ENCODE measurements around the gene STYX. TPM values are rescaled to one million over a fixed set of nuclear protein-coding genes. Genes with fewer than 3 reads are reported as not detected.

STYX gene
- polyA plus RNA-seq, 1 of the 3 experiments (the other 2 are of a cell fraction): 3.5 TPM

DNA sequence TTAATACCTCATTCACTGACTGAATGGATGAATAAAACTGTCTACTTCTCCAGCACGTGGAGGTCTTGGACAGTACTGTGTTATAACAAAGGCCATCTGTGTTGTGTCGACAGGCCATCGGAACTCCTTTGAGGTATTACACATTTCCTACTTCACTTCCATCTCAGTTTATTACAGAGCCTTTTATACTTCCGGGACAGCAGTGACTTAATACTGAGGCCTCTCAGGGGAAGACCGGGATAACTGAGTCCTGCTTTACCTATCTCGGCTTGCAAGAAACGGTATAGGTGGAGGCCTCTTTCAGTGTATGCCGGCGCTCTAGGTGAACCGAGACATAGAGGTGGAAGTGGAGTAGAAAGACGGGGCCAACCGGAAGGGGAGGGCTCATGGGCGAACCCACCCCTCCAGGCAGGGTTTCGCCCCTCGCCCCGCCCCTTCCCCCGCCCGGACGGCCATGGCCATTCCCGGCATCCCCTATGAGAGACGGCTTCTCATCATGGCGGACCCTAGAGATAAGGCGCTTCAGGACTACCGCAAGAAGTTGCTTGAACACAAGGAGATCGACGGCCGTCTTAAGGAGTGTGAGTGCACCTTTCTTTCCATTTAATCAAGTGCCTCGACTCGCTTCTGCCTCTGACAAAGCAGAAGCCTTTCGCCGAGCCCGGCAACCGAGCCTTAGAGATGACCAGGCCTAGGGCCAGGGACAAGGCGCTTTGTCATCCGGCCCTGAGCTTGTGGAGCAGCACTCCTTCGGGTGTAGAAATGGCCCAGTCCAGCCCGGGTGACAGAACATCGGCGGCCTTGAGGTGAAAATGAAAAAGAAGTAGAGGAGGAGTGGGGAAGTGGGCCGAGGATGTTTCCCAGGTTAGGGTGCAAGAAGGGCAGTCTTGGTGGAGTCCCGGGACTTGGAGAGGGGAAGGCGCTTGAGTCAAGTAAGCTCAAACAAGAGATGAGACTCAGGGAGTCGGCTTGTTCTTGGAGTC is 23.0 kb upstream of the STYX start, which contains the start of gene PSMC6 (continued):
- peak; percentile 92 for TF ChIP-seq MXI1 (IDR thresholded peaks at IDR 0.05; ENCODE audit: low read depth, low read length)
- TF ChIP-seq NRF1 (IDR thresholded peaks at IDR 0.05; ENCODE audit: low read depth, low read length): no peak
- peak; percentile 99 for TF ChIP-seq POLR2AphosphoS5 (IDR thresholded peaks at IDR 0.05; ENCODE audit: low read depth, low read length)
- TF ChIP-seq, protein P1, sequence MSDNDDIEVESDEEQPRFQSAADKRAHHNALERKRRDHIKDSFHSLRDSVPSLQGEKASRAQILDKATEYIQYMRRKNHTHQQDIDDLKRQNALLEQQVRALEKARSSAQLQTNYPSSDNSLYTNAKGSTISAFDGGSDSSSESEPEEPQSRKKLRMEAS (IDR thresholded peaks at IDR 0.05; ENCODE audit: low read depth): no peak
- no peak for TF ChIP-seq JUND (IDR thresholded peaks at IDR 0.05)
- 0 out of 2 replicates have a peak, but pooled peaks have one; percentile 18 for TF ChIP-seq SIN3A (IDR thresholded peaks at IDR 0.05; ENCODE audit: borderline replicate concordance, low read depth, low read length)
- no peak; the same call in 1 of the 2 replicates for TF ChIP-seq GATA2 (CRISPR knock-in tag; IDR thresholded peaks at IDR 0.05)
- no peak for TF ChIP-seq SMC3 (IDR thresholded peaks at IDR 0.05; ENCODE audit: low read depth, low read length)
- no peak for TF ChIP-seq MEF2A (IDR thresholded peaks at IDR 0.05; ENCODE audit: borderline replicate concordance, low read depth)
- TF ChIP-seq, protein P2, sequence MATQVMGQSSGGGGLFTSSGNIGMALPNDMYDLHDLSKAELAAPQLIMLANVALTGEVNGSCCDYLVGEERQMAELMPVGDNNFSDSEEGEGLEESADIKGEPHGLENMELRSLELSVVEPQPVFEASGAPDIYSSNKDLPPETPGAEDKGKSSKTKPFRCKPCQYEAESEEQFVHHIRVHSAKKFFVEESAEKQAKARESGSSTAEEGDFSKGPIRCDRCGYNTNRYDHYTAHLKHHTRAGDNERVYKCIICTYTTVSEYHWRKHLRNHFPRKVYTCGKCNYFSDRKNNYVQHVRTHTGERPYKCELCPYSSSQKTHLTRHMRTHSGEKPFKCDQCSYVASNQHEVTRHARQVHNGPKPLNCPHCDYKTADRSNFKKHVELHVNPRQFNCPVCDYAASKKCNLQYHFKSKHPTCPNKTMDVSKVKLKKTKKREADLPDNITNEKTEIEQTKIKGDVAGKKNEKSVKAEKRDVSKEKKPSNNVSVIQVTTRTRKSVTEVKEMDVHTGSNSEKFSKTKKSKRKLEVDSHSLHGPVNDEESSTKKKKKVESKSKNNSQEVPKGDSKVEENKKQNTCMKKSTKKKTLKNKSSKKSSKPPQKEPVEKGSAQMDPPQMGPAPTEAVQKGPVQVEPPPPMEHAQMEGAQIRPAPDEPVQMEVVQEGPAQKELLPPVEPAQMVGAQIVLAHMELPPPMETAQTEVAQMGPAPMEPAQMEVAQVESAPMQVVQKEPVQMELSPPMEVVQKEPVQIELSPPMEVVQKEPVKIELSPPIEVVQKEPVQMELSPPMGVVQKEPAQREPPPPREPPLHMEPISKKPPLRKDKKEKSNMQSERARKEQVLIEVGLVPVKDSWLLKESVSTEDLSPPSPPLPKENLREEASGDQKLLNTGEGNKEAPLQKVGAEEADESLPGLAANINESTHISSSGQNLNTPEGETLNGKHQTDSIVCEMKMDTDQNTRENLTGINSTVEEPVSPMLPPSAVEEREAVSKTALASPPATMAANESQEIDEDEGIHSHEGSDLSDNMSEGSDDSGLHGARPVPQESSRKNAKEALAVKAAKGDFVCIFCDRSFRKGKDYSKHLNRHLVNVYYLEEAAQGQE (IDR thresholded peaks at IDR 0.05; ENCODE audit: low read depth, low read length): 0 out of 2 replicates have a peak, but pooled peaks have one; percentile 3
- TF ChIP-seq NFIC (IDR thresholded peaks at IDR 0.05; ENCODE audit: borderline replicate concordance): peak; percentile 8; the same call in 1 of the 2 replicates
- peak; percentile 95 for TF ChIP-seq YY1 (IDR thresholded peaks at IDR 0.05; ENCODE audit: low read depth)
- TF ChIP-seq RXRA (IDR thresholded peaks at IDR 0.05; ENCODE audit: borderline replicate concordance, low read depth): no peak
- peak; percentile 52 for TF ChIP-seq CHD2 (IDR thresholded peaks at IDR 0.05; ENCODE audit: low read length, partially characterized antibody)
- no peak for TF ChIP-seq EZH2phosphoT487 (IDR thresholded peaks at IDR 0.05; ENCODE audit: borderline replicate concordance, low read depth)
- no peak for TF ChIP-seq FOXJ3 (CRISPR knock-in tag; IDR thresholded peaks at IDR 0.05)
- TF ChIP-seq GABPA (IDR thresholded peaks at IDR 0.05; ENCODE audit: low read depth): peak; percentile 71
- TF ChIP-seq, protein P3, sequence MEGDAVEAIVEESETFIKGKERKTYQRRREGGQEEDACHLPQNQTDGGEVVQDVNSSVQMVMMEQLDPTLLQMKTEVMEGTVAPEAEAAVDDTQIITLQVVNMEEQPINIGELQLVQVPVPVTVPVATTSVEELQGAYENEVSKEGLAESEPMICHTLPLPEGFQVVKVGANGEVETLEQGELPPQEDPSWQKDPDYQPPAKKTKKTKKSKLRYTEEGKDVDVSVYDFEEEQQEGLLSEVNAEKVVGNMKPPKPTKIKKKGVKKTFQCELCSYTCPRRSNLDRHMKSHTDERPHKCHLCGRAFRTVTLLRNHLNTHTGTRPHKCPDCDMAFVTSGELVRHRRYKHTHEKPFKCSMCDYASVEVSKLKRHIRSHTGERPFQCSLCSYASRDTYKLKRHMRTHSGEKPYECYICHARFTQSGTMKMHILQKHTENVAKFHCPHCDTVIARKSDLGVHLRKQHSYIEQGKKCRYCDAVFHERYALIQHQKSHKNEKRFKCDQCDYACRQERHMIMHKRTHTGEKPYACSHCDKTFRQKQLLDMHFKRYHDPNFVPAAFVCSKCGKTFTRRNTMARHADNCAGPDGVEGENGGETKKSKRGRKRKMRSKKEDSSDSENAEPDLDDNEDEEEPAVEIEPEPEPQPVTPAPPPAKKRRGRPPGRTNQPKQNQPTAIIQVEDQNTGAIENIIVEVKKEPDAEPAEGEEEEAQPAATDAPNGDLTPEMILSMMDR (IDR thresholded peaks at IDR 0.05): no peak
- TF ChIP-seq, protein P4, sequence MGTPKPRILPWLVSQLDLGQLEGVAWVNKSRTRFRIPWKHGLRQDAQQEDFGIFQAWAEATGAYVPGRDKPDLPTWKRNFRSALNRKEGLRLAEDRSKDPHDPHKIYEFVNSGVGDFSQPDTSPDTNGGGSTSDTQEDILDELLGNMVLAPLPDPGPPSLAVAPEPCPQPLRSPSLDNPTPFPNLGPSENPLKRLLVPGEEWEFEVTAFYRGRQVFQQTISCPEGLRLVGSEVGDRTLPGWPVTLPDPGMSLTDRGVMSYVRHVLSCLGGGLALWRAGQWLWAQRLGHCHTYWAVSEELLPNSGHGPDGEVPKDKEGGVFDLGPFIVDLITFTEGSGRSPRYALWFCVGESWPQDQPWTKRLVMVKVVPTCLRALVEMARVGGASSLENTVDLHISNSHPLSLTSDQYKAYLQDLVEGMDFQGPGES (IDR thresholded peaks at IDR 0.05; ENCODE audit: low read depth, low read length): no peak
- 0 out of 2 replicates have a peak, but pooled peaks have one; percentile 31 for TF ChIP-seq ELF1 (IDR thresholded peaks at IDR 0.05)

Measured in SK-N-SH (cell line).